HL-60 (cell line): Measurements from ENCODE around the gene EPN1.

Experiments used
- DNase-seq, 2 experiments: peaks; one replicate each; pipeline ENCODE4 v3.0.0-alpha.2; 2010 to 2020; ENCODE audit warnings: low read depth in 1 of 2, low spot score in 1 of 2
- H3K27ac ChIP-seq: fragments of 250-450 bp; sonication (Bioruptor Pico); replicated peaks from 2 replicates; pipeline ENCODE4 v1.5.1; 2020; ENCODE audit warnings: mild to moderate bottlenecking, moderate library complexity
- H3K27me3 ChIP-seq: fragments of 250-450 bp; sonication (Bioruptor Pico); 2 replicates; pipeline ENCODE4 v1.5.1; 2021; ENCODE audit warnings: mild to moderate bottlenecking, moderate library complexity; ENCODE audit not compliant: insufficient read depth, poor library complexity, severe bottlenecking
- H3K4me3 ChIP-seq: replicated peaks from 2 replicates; pipeline ENCODE4 v1.5.1; 2011; ENCODE audit warnings: mild to moderate bottlenecking, control low read depth, low read length; ENCODE audit not compliant: insufficient read depth
- GABPA ChIP-seq: IDR thresholded peaks from 2 replicates; pipeline ENCODE4 v1.6.1; 2012; ENCODE audit warnings: low read depth
- POLR2AphosphoS5 ChIP-seq: IDR thresholded peaks from 2 replicates; pipeline ENCODE4 v1.6.1; 2012; ENCODE audit warnings: low read depth
- SPI1 ChIP-seq: IDR thresholded peaks from 2 replicates; pipeline ENCODE4 v1.6.1; 2012; ENCODE audit warnings: low read depth, mild to moderate bottlenecking, borderline replicate concordance
- TF ChIP-seq, protein P1 (sequence below): IDR thresholded peaks from one replicate; pipeline ENCODE4 v1.5.1; 2011; ENCODE audit warnings: low read length, control low read depth, inconsistent platforms; ENCODE audit not compliant: insufficient read depth
- TF ChIP-seq, protein P2 (sequence below): IDR thresholded peaks from 2 replicates; pipeline ENCODE4 v1.6.1; 2012; ENCODE audit warnings: low read depth; ENCODE audit not compliant: insufficient replicate concordance

EPN1 gene

DNA sequence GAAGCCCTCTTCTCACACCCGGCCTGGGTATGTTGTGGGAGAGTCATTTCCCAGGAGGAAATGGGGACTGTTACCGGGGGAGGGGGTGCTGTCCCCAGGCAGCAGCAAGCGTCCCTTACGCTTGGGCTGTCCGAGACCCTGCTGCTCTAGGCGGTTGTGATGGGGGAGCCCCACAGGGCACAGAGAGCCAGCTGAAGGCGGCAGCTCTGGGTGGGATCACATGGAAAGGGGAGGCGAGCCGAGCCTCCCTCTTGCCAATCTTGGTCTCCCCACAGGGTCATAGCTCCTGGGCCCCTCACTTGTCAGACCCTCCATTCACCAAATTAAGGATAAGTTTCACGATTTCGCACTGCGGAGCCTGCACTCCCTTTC lies 22.0 kb downstream of the EPN1 start:
- no peaks in the 10 kb centered on the region for H3K27me3 ChIP-seq

DNA sequence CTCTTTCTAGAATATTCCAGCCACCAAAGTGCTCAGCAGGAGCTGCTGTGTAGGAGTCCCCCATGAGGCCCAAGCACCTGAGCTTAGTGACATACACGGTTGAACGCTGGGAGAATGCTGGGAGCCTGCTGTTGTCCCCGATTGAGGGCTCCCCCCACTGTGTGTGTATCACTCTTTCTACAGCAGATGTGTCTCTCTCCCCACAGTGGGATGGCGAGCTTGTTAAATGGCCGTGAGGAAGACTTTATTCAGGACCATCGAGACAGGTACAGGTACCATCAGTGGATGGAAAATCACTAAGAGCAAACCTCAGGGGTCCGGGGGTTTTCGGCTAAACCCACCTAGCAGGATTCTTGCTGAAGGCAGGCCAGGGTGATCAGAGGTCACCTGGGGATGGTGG lies 22.7 kb downstream of the EPN1 start:
- Histone ChIP-seq H3K27me3 (no peaks in the 10 kb centered on the region), H3K4me3 (no peak overlapping the region), H3K27ac (no peak overlapping the region)
- TF ChIP-seq POLR2AphosphoS5 (no peak), GABPA (no peak), SPI1 (no peak)
- TF ChIP-seq, protein P1, sequence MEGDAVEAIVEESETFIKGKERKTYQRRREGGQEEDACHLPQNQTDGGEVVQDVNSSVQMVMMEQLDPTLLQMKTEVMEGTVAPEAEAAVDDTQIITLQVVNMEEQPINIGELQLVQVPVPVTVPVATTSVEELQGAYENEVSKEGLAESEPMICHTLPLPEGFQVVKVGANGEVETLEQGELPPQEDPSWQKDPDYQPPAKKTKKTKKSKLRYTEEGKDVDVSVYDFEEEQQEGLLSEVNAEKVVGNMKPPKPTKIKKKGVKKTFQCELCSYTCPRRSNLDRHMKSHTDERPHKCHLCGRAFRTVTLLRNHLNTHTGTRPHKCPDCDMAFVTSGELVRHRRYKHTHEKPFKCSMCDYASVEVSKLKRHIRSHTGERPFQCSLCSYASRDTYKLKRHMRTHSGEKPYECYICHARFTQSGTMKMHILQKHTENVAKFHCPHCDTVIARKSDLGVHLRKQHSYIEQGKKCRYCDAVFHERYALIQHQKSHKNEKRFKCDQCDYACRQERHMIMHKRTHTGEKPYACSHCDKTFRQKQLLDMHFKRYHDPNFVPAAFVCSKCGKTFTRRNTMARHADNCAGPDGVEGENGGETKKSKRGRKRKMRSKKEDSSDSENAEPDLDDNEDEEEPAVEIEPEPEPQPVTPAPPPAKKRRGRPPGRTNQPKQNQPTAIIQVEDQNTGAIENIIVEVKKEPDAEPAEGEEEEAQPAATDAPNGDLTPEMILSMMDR, result no peak
- TF ChIP-seq, protein P2, sequence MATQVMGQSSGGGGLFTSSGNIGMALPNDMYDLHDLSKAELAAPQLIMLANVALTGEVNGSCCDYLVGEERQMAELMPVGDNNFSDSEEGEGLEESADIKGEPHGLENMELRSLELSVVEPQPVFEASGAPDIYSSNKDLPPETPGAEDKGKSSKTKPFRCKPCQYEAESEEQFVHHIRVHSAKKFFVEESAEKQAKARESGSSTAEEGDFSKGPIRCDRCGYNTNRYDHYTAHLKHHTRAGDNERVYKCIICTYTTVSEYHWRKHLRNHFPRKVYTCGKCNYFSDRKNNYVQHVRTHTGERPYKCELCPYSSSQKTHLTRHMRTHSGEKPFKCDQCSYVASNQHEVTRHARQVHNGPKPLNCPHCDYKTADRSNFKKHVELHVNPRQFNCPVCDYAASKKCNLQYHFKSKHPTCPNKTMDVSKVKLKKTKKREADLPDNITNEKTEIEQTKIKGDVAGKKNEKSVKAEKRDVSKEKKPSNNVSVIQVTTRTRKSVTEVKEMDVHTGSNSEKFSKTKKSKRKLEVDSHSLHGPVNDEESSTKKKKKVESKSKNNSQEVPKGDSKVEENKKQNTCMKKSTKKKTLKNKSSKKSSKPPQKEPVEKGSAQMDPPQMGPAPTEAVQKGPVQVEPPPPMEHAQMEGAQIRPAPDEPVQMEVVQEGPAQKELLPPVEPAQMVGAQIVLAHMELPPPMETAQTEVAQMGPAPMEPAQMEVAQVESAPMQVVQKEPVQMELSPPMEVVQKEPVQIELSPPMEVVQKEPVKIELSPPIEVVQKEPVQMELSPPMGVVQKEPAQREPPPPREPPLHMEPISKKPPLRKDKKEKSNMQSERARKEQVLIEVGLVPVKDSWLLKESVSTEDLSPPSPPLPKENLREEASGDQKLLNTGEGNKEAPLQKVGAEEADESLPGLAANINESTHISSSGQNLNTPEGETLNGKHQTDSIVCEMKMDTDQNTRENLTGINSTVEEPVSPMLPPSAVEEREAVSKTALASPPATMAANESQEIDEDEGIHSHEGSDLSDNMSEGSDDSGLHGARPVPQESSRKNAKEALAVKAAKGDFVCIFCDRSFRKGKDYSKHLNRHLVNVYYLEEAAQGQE, result no peak
- no peak for DNase-seq

More for the DNA sequence above, 22.0 kb downstream of the EPN1 start:
- H3K4me3 ChIP-seq, result no peak overlapping the region
- TF ChIP-seq GABPA, result no peak
- TF ChIP-seq, protein P1, result no peak
- no peak for DNase-seq
- no peak overlapping the region for H3K27ac ChIP-seq

DNA sequence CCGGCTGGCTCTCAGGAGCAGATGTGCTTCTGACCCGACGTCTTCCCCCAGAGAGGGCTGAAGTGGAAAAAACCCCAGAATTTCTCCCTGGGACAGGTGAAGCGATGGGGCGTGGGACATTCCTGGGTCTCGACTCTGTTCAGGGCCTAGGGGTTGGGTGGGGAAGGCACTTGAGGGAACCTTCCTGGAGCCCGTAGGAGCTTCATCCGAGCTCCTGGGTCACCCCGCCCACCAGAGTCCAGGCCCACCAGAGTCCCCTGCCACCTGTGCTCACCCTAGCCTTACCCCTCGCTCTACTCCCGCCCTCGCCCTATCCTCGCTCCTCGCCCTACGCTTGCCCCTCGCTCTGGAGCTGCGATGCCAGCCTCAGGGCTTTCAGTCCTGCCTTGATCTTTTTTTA lies 23.2 kb downstream of the EPN1 start:
- H3K4me3 ChIP-seq, result no peak overlapping the region
- H3K27me3 ChIP-seq, result no peaks in the 10 kb centered on the region
- no peak for DNase-seq
- TF ChIP-seq SPI1 (no peak), GABPA (no peak)
- TF ChIP-seq, protein P2, result no peak
- TF ChIP-seq, protein P1, result no peak
- no peak overlapping the region for H3K27ac ChIP-seq

DNA sequence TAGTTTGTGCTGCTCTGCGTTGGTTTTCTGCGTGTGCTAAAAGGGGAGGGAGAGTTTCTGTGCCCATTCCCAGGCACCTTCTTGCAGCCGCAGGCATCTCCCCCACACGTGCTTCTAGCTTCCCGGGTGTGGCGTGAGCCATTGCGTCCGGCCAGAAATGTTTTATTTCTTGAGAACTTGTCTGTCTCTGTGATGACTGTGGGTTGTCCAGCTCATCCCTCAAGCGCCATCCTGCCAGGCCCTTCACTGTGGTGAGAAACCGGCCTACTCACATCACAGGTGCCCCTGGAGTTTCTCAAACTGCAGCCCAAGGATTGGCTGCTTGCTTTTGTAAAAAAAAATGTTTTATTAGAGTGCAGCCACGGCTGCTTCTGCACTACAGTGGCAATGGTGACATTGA lies 24.2 kb downstream of the EPN1 start:
- no peak for TF ChIP-seq SPI1
- TF ChIP-seq POLR2AphosphoS5, result no peak
- TF ChIP-seq, protein P1, result no peak
- TF ChIP-seq, protein P2, result no peak
- no peak for TF ChIP-seq GABPA
- Histone ChIP-seq H3K27ac (no peak overlapping the region), H3K27me3 (no peaks in the 10 kb centered on the region), H3K4me3 (no peak overlapping the region)
- DNase-seq, result no peak
